Body of pancreas (tissue), 4 donors: Measurements from ENCODE around the gene ANXA3. TPM values are rescaled to one million over a fixed set of nuclear protein-coding genes. Genes with fewer than 3 reads are reported as not detected.

Source experiments
- ATAC-seq: fragments of 150-250 bp; one replicate; pipeline ENCODE4 v1.9.1; 2016
- DNase-seq, 4 donors: peaks; one replicate each; pipeline ENCODE4 v3.0.0-alpha.2; 2019
- H3K27ac ChIP-seq, 4 donors: fragments of 200-600 bp; sonication (generic); 1 replicate in 3 of 4; 2 replicates in 1 of 4; pipeline versions ENCODE4 v1.5.1 to v1.6.1; 2016 to 2019; ENCODE audit warnings: mild to moderate bottlenecking in 1 of 4, mixed read lengths in 1 of 4, moderate library complexity in 1 of 4
- H3K27me3 ChIP-seq, 2 donors: fragments of 200-600 bp; sonication (generic); one replicate each; pipeline ENCODE4 v1.6.0; 2016; ENCODE audit warnings: mild to moderate bottlenecking in 1 of 2
- H3K36me3 ChIP-seq, 2 donors: fragments of 200-600 bp; sonication (generic); replicated peaks in 1 of 2; 2 replicates each; pipeline ENCODE4 v1.5.1; 2016; ENCODE audit warnings: low read depth in 2 of 2; ENCODE audit not compliant: insufficient read depth in 1 of 2
- H3K4me1 ChIP-seq: fragments of 200-600 bp; sonication (generic); one replicate; pipeline ENCODE4 v1.6.0; 2016
- H3K4me3 ChIP-seq, 2 donors: fragments of 200-600 bp; sonication (generic); 1 replicate in 1 of 2; 2 replicates in 1 of 2; pipeline ENCODE4 v1.5.1; 2016 to 2019
- H3K9me3 ChIP-seq, 3 donors: fragments of 200-600 bp; sonication (generic); 1 replicate in 2 of 3; 2 replicates in 1 of 3; pipeline ENCODE4 v1.5.1; 2016
- POLR2A ChIP-seq, 3 donors: fragments of 450-650 bp; IDR thresholded peaks; one replicate each; pipeline ENCODE4 v1.6.1; 2016; ENCODE audit warnings: antibody characterized with exemption in 3 of 3, mild to moderate bottlenecking in 2 of 3
- WGBS, 2 donors: methylation state at CpG; one replicate each; pipeline ENCODE4 v1.1.5; 2017; 5-methylcytosine and 5-hydroxymethylcytosine counted together
- intact Hi-C: fragments of 100-400 bp; cut with DNase I; formaldehyde crosslinking; loops from one replicate; pipeline ENCODE4 v1.15.1; 2023
- total RNA-seq, 2 donors: library from RNA; depleted of rRNA; stranded (reverse); fragments of >200 nt; gene quantifications; one replicate each; pipeline ENCODE4 v1.1.0, GENCODE V29; 2016
- TF ChIP-seq, protein P1 (sequence below), 7 experiments: fragments of 450-650 bp in 4 of 7; fragments of 200-600 bp in 3 of 7; sonication (generic) in 3 of 7; IDR thresholded peaks; one replicate each; pipeline ENCODE4 v1.5.1; 2016 to 2019; ENCODE audit warnings: antibody characterized with exemption in 7 of 7

ANXA3 gene
- total RNA-seq, 2 donors from 2014 or later: 35.9 to 65.1 TPM

DNA sequence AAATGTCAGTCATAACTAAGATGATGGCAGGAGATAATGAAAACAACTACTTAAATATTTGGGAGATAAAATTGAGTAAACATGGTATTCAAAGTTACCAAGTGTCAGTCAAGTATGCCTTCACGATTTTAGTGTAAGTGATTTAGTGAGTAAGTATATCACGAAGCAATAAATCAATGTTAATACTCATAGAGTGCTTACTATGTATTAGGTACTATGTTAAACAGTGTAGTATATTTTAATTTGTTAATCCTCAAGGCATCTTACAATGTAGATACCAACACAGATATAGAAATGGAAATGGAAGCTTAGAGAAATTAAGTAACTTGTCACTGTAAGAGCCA lies 59.6 kb downstream of the ANXA3 start:
- no peaks in the 10 kb centered on the region for H3K36me3 ChIP-seq
- no peaks in the 10 kb centered on the region for H3K4me1 ChIP-seq
- no peak for DNase-seq
- no peak overlapping the region for H3K27ac ChIP-seq
- WGBS, 2 donors: 44 to 59% methylated on average over 2 of the region's 2 CpGs
- H3K9me3 ChIP-seq: no peaks in the 10 kb centered on the region
- H3K27me3 ChIP-seq: no peaks in the 10 kb centered on the region
- TF ChIP-seq, protein P1, sequence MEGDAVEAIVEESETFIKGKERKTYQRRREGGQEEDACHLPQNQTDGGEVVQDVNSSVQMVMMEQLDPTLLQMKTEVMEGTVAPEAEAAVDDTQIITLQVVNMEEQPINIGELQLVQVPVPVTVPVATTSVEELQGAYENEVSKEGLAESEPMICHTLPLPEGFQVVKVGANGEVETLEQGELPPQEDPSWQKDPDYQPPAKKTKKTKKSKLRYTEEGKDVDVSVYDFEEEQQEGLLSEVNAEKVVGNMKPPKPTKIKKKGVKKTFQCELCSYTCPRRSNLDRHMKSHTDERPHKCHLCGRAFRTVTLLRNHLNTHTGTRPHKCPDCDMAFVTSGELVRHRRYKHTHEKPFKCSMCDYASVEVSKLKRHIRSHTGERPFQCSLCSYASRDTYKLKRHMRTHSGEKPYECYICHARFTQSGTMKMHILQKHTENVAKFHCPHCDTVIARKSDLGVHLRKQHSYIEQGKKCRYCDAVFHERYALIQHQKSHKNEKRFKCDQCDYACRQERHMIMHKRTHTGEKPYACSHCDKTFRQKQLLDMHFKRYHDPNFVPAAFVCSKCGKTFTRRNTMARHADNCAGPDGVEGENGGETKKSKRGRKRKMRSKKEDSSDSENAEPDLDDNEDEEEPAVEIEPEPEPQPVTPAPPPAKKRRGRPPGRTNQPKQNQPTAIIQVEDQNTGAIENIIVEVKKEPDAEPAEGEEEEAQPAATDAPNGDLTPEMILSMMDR (IDR thresholded peaks at IDR 0.05): no peak
- TF ChIP-seq POLR2A (IDR thresholded peaks at IDR 0.05): no peak
- H3K4me3 ChIP-seq: no peak overlapping the region
- intact Hi-C loops: loop anchor here (10.0 kb wide), 1 partner anchor 254 kb away; no protein-coding TSS in a partner anchor
- no peak for ATAC-seq

DNA sequence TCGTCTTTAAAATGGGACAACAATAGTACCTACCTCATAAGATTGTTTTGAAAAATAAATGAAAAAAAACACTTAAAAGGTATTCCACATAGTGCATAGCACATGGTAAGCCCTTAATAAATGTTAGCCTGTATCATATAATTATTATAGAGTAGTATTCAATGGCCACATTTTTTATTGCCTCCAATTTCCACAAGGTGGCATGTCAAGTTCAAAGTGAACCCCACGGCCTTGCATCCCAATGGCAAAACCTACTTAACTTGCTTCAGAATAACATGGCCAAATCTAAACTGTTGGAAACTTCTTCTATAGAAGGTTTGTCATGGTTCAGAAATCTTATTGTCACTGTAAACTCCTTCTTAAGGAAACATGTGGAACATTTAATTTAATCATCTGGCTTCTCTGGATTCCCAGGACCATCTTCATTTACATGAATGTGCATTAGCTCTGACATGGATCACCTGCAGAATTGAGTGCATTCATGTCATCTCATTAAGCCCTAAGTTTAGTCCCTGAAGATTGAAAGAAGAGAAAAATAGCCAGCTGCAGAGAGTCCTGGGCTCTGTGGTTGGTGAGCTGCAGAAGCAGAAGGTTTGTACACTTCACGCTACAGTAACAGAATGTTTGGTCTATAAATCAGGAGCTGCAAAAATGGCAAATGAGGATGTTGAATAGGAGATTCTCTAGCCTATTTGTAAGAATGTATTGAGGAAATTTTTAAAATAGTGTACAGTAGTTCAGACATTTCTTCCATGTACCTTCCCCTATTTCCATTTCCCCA lies 61.0 kb downstream of the ANXA3 start:
- ATAC-seq: peak; percentile 74
- Histone ChIP-seq H3K4me1 (no peaks in the 10 kb centered on the region), H3K27me3 (no peaks in the 10 kb centered on the region), H3K27ac (no peak overlapping the region), H3K4me3 (no peak overlapping the region), H3K36me3 (no peaks in the 10 kb centered on the region), H3K9me3 (no peaks in the 10 kb centered on the region)
- DNase-seq: peak; percentile 24 to 59 (median 42)
- no peak for TF ChIP-seq POLR2A (IDR thresholded peaks at IDR 0.05)
- TF ChIP-seq, protein P1 (IDR thresholded peaks at IDR 0.05): peak in 6 of 7 experiments; percentile 53 to 76 (median 62)
- intact Hi-C loops: loop anchor here (10.0 kb wide), 1 partner anchor 252 kb away; no protein-coding TSS in a partner anchor
- 52 to 54% methylated on average over 3 of the region's 3 CpGs for WGBS, 2 donors

DNA sequence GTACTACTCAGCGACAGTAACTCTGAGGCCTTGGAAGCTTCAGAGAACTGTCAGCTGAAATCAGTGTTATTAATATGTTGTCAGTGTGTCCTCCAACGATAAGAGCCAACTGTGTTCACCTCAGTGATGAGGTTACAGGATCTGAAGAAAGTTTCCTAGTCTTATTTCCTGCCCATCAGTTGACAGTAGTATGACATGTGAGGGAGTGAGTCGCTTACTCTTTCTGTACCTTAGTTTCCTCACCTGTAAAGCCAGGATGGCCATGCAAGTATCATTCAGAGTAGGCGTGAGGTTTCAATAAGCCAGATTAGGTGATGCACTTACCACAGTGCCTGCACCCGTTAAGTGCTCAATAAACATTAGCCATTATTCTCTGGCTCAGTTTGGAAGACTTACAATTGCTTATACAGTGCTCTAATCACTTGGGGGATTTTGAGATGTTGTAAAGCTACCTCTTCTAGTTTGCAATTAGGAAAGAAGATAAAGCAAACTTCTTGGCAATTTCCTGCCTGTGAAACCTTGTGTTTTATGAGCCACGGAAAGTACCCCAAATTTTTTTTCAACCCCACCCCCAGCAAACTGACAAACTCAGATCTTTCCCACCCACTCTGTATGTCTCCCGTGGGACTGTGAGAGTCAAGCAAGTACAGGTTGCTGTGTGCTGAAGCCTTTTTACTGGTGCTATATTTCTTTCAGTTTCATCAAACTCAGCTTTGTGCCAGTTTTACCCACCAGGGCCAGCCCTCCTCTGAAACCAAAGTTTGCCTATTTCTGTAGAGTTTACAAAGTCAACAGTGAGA lies 62.2 kb downstream of the ANXA3 start:
- H3K4me3 ChIP-seq: no peak overlapping the region
- intact Hi-C loops: loop anchor here (10.0 kb wide), 1 partner anchor 251 kb away; no protein-coding TSS in a partner anchor
- H3K36me3 ChIP-seq: no peaks in the 10 kb centered on the region
- H3K27me3 ChIP-seq: no peaks in the 10 kb centered on the region
- H3K9me3 ChIP-seq: no peaks in the 10 kb centered on the region
- H3K27ac ChIP-seq: no peak overlapping the region
- WGBS, 2 donors: 62 to 72% methylated on average over 7 of the region's 7 CpGs
- DNase-seq (no peak), ATAC-seq (no peak)
- TF ChIP-seq, protein P1 (IDR thresholded peaks at IDR 0.05): no peak
- TF ChIP-seq POLR2A (IDR thresholded peaks at IDR 0.05): no peak
- H3K4me1 ChIP-seq: no peaks in the 10 kb centered on the region

DNA sequence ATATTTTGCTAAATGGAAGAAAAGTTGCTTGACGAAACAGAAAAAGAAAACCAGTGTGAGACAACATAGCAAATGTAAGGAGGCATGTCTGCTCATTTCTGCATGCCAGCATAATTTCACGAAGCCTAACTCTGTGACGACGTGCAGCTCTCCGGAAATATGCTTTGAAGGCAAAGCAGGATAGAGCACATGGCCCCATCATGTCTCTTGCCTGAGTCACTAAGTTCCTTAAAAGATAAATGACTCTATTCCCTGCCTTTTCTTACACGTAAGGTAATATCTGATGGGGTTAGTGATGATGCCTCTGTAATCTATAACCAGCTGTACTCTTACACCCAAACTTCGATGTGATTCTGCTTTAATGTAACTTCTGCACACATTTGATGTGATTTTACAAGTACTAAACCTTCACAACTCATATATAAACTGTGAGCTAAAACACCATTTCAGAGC lies 64.5 kb downstream of the ANXA3 start:
- WGBS, 2 donors: 72 to 74% methylated on average over 7 of the region's 7 CpGs

More for the DNA sequence above, 64.5 kb downstream of the ANXA3 start:
- Histone ChIP-seq H3K4me3 (no peak overlapping the region), H3K4me1 (no peaks in the 10 kb centered on the region), H3K36me3 (no peaks in the 10 kb centered on the region), H3K27ac (no peak overlapping the region), H3K27me3 (no peaks in the 10 kb centered on the region), H3K9me3 (no peaks in the 10 kb centered on the region)
- intact Hi-C loops: loop anchor here (10.0 kb wide), 1 partner anchor 249 kb away; no protein-coding TSS in a partner anchor
- TF ChIP-seq, protein P1 (IDR thresholded peaks at IDR 0.05): no peak
- no peak for TF ChIP-seq POLR2A (IDR thresholded peaks at IDR 0.05)
- DNase-seq: peak in 1 of 4 donors; percentile 9
- ATAC-seq: no peak
